ENCODE results near the gene NR4A1.

DNA sequence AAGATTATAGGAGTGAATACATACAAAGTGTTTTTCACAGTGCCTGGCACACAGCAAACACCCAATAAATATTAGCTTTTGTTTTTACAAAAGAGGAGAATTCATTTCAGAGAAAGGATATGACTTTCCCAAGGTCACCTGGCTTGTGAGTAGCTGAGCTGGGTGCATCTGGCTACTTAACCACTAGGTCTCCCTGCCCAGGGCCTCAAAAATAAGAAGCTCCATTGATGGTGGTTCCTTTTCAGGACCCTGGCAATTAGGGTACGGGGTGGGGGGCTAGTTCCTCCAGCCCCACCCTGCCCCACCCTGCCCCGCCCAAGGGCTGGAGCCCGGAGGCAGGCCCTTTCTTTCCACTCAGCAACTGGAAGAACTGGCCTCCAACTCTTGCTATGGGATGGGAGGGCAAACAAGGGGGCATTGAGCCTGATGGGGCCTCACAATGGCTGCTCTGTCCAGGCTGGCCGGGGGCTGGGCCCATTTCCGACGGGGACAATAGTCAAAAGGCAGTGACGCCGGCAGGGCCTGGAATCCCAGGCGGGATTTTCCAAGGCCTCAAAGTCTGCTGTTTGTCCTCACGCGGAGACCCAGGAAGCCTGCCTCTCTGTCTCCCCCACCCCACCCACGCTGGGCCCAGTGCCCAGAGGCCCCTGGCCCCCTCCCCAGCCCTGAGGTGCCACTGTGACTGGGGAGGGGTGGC, 10.4 kb downstream of the NR4A1 start:
- TF ChIP-seq CTCF (IDR thresholded peaks at IDR 0.05; ENCODE audit: poor library complexity, severe bottlenecking), result no peak
- no peak for TF ChIP-seq EZH2 (IDR thresholded peaks at IDR 0.05; ENCODE audit: borderline replicate concordance, insufficient read depth, low read length, poor library complexity, severe bottlenecking)
- TF ChIP-seq TAF1 (IDR thresholded peaks at IDR 0.05; ENCODE audit: low read depth), result no peak
- TF ChIP-seq REST (IDR thresholded peaks at IDR 0.05; ENCODE audit: borderline replicate concordance), result no peak
- no peak for TF ChIP-seq RAD21 (conservative IDR thresholded peaks at IDR 0.05)
- no peak for TF ChIP-seq EP300 (conservative IDR thresholded peaks at IDR 0.05; ENCODE audit: poor library complexity, severe bottlenecking)

Measured in neural cell (in vitro differentiated cells).